ENCODE data around the gene BCR.

BCR gene

DNA sequence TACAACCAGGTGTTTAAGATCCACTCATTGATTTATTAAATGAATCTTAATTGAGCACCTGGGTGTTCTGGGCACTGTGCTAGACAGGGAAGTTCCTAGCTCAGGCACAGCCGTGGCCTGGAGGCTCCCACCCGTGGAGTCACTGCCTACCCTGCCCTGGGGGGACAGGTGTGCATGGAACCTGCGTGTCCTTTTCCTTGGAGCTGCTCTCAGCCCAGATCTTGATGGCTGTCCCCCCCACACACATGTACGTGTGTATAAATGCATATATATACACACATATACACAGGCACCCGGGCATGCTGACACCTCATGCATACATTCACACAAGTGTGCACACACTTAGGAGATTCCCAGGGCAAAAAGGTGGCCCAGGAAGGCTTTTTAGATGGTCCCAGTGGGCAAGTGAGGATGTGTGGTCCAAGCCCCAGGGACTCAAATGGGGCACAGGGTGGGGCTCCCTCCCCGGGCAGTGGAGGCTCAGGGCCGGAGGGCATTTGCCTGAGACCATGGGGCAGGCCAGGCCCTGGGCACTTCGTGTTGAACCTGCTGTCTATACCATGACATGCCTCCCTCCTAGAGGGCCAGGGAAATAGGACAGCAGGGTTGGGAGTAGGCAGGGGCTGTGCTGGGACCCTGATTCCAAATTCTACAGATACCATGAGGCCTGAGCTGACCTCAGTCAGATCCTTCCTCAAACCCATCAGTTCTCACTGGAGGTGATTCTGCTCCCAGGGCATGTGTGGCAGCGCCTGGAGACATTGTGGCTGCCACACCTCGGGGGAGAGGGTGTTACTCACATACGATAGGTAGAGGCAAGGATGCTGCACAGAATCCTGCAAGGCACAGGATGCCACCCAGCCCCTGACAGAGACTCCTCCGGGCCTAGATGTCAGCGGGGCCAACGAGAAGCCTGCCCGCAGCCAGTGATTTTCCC is 77.8 kb downstream of the BCR start:
- no peak for DNase-seq (ENCODE audit: low spot score)
- TF ChIP-seq, protein P1, sequence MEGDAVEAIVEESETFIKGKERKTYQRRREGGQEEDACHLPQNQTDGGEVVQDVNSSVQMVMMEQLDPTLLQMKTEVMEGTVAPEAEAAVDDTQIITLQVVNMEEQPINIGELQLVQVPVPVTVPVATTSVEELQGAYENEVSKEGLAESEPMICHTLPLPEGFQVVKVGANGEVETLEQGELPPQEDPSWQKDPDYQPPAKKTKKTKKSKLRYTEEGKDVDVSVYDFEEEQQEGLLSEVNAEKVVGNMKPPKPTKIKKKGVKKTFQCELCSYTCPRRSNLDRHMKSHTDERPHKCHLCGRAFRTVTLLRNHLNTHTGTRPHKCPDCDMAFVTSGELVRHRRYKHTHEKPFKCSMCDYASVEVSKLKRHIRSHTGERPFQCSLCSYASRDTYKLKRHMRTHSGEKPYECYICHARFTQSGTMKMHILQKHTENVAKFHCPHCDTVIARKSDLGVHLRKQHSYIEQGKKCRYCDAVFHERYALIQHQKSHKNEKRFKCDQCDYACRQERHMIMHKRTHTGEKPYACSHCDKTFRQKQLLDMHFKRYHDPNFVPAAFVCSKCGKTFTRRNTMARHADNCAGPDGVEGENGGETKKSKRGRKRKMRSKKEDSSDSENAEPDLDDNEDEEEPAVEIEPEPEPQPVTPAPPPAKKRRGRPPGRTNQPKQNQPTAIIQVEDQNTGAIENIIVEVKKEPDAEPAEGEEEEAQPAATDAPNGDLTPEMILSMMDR (IDR thresholded peaks at IDR 0.05; ENCODE audit: extremely low read depth, missing control alignments) = no peak

DNA sequence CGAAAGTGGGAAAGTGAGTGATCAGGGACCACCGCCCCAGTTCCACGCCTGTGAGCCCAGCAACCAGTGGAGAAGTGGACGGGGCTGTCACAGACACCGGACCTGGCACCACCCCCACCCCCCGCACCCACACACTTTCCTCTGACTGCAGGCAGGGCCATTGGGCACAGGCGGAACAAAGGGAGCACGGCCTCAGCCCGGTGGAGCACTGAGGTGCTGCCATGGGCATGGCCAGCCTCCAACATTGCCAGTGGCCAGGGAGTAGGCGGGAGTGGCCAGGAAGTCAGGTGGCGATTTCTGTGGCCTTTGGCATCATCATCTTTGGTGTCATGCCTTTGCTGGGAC is 78.5 kb downstream of the BCR start:
- TF ChIP-seq, protein P1 (IDR thresholded peaks at IDR 0.05; ENCODE audit: extremely low read depth, missing control alignments) = no peak
- DNase-seq (ENCODE audit: low spot score) = no peak

DNA sequence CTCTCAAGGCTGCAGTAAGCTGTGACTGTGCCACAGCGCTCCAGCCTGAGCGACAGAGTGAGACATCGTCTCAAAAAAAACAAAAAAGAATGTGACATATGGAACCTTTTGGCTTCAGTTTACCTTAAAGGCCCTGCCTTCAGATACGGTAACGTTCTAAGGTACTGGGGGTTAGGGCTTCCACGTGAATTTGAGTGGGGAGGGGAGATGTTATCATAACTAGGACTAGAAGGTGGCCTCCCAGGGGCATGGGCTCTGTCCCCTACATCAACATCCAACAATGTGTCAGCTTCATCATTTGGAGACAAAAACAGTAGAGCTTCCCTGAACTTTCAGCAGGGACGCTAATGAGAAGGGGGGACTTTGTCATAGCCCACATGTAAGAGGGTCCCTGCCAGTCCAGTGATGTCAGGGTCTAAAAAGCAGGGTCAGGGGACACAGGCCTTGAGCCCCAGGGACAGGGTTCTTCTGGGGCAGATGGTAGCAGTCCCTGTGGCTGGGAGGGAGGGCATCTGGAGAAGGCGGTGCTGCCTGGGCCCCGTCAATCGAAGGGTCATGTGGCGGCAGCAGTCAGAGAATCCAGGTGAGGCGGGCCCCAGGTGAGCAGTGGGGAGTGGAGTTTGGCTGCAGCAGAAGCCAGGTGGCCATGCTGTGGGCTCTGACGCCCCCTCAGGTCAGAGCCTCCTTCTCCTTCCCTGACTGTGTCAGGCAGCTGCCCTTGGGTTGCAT is 79.8 kb downstream of the BCR start:
- DNase-seq (ENCODE audit: low spot score) = no peak
- TF ChIP-seq, protein P1 (IDR thresholded peaks at IDR 0.05; ENCODE audit: extremely low read depth, missing control alignments) = no peak

DNA sequence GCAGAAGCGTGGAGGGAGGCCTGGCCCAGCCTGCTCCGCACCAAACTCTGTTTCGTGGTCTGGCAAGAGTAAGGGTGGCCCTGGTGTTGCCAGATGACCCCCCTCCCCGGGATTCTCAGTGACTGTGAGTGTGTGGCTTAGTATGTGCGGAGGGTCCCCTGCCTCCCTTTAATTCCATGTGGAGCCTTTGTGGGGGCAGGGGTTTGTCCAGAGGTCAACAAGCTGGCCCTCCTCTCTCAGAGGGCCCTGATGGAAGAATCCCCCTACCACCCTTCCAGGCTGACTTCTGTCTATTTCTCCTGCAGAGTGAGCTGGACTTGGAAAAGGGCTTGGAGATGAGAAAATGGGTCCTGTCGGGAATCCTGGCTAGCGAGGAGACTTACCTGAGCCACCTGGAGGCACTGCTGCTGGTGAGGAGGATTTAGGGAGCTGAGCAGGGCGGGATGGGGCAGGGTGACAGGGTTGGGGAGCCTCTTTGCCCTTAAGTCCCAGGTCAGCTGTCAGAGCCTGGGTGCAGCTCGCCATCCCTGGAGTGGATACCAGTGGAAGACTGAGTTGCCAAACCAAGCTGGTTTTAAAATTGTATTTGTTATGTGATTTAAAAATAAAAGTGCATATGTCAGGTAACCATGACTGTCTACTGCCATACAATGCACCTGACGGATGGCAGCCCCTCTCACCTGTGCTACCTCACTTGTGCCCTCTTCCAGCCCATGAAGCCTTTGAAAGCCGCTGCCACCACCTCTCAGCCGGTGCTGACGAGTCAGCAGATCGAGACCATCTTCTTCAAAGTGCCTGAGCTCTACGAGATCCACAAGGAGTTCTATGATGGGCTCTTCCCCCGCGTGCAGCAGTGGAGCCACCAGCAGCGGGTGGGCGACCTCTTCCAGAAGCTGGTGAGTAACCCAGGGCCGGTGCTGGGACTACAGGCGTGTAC is 80.6 kb downstream of the BCR start:
- DNase-seq (ENCODE audit: low spot score) = no peak
- TF ChIP-seq, protein P1 (IDR thresholded peaks at IDR 0.05; ENCODE audit: extremely low read depth, missing control alignments) = no peak

DNA sequence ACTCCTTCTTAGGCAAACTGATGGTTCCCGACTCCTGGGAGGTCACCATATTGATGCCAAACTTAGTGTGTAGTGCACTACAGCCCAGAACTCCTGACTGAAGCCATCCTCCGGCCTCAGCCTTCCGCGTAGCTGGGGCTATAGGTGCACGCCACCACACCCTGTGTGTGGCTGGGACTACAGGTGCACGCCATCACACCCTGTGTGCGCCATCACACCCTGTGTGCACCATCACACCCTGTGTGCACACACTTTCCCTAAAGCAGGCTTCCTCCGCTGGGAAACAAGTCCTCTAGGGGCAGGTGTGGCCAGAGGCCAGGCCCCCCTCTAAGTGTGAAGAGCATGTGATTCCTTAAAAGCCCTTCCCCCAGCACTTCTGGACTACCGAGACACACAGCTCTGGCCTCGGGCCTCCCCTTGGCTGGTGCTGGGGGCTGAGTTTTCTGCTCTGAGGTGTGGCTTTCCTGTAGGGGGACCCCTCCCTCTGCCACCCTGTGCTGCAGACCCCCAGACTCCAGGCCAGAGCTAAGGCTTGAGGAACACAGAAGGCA is 81.7 kb downstream of the BCR start:
- no peak for DNase-seq (ENCODE audit: low spot score)
- TF ChIP-seq, protein P1 (IDR thresholded peaks at IDR 0.05; ENCODE audit: extremely low read depth, missing control alignments) = no peak

DNA sequence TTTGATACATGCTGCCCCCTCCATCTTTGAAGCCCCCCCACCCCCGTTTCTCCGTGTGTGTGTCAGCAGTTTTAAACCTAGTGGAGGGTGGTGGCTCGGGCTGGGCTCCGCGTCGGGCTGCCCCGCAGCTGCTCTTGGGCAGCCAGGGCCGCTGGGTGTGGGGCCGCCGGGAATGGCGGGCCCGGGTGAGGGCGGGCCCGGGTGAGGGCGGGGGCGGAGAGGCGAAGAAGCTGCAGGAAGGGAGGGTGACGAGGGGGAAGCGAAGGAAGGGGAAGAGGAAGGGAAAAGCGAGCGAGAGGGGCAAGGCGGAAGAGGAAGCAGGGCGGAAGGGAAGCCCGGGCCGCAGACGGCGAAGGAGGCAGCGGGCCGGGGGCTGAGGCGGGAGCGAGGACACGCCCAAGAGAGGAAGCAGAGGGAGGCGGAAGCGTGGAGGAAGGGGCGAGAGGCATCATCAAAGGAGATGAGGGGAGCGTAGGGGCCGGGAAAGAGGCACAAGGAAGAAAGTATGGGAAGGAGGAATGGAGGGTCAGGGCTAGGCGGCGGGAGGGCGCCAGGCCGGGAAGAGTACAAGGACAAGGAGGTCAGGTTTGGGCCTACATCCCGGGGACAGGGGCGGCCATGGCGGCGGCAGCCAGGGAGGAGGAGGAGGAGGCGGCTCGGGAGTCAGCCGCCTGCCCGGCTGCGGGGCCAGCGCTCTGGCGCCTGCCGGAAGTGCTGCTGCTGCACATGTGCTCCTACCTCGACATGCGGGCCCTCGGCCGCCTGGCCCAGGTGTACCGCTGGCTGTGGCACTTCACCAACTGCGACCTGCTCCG is 82.4 kb downstream of the BCR start:
- DNase-seq (ENCODE audit: low spot score) = no peak
- TF ChIP-seq, protein P1 (IDR thresholded peaks at IDR 0.05; ENCODE audit: extremely low read depth, missing control alignments) = no peak

Measured in GM20000 (cell line).